SIG-M5 (cell line): ENCODE measurements around the gene ONECUT3.
"Not testable (repeated sequence)": the region's sequence is repeated elsewhere in the genome, so short reads cannot be mapped to it uniquely, and the experiment has no call there.

Source experiments
- DNase-seq: peaks from one replicate; lab custom pipeline; 2025; lab: John Stamatoyannopoulos, UW

The ONECUT3 gene

GRCh38 chr19:1794424-1795172 lies 41.3 kb downstream of the ONECUT3 start:
- no peak for DNase-seq

GRCh38 chr19:1796395-1797142 lies 43.3 kb downstream of the ONECUT3 start:
- DNase-seq = no peak

- DNase-seq = not testable (repeated sequence)
Observed at GRCh38 chr19:1797313-1797712, 44.0 kb downstream of the ONECUT3 start.

- DNase-seq = no peak
Observed at GRCh38 chr19:1799695-1800342, 46.5 kb downstream of the ONECUT3 start.

- DNase-seq = no peak
Observed at GRCh38 chr19:1804858-1805257, 51.6 kb downstream of the ONECUT3 start.

GRCh38 chr19:1805401-1806183 lies 52.3 kb downstream of the ONECUT3 start:
- DNase-seq = no peak

GRCh38 chr19:1806184-1807029 lies 53.1 kb downstream of the ONECUT3 start:
- DNase-seq = no peak

GRCh38 chr19:1807030-1807694 lies 53.9 kb downstream of the ONECUT3 start:
- DNase-seq = no peak

GRCh38 chr19:1807695-1808394 lies 54.5 kb downstream of the ONECUT3 start:
- no peak for DNase-seq

GRCh38 chr19:1808395-1808731 lies 55.1 kb downstream of the ONECUT3 start:
- DNase-seq = no peak

- no peak for DNase-seq
Observed at GRCh38 chr19:1809678-1810077, 56.4 kb downstream of the ONECUT3 start.

GRCh38 chr19:1810439-1811160 lies 57.3 kb downstream of the ONECUT3 start:
- DNase-seq = no peak

GRCh38 chr19:1811472-1811894 lies 58.2 kb downstream of the ONECUT3 start:
- DNase-seq = no peak

- no peak for DNase-seq
Observed at GRCh38 chr19:1811942-1812425, 58.7 kb downstream of the ONECUT3 start, which contains the start of gene ATP8B3. Gene ATP8B3 (minus strand): TSS chr19:1812276. CDS start chr19:1811736, 540 bp downstream.

- DNase-seq = peak; percentile 91
Observed at GRCh38 chr19:1812426-1813191, 59.3 kb downstream of the ONECUT3 start.

GRCh38 chr19:1813192-1814182 lies 60.2 kb downstream of the ONECUT3 start:
- DNase-seq = no peak

- DNase-seq = no peak
Observed at GRCh38 chr19:1814391-1814790, 61.1 kb downstream of the ONECUT3 start.
